K562 (cell line): ENCODE data around the gene LGR6. TPM values are rescaled to one million over a fixed set of nuclear protein-coding genes. Genes with fewer than 3 reads are reported as not detected.
A peak's percentile ranks its signal among the peaks of the same experiment; 100 is the strongest.

Experiments
- ATAC-seq: fragments of 200-7000 bp; cut with Tn5 transposase; 3 replicates; pipeline ENCODE4 v1.9.1; 2020; ENCODE audit warnings: moderate library complexity
- BruUV-seq: library from RNA; stranded (reverse); fragments of 400-500 nt; replicated peaks from 2 replicates; lab custom pipeline; 2021; lab: Mats Ljungman, UMichigan
- CTCF ChIA-PET: fragments of 300-600 bp; formaldehyde crosslinking; extraction: SDS; loops from one replicate; lab custom pipeline; 2021; ENCODE audit warnings: low intra/inter-chr PET ratio; lab: Yijun Ruan, JAX
- POLR2A ChIA-PET: fragments of 300-600, 350-650 bp; sonication (Branson Sonifier 250); formaldehyde crosslinking; extraction: SDS; loops from one replicate; lab custom pipeline; 2021; ENCODE audit warnings: antibody characterized with exemption, inconsistent platforms; lab: Yijun Ruan, JAX
- DNase-seq, 4 experiments: peaks; one replicate each; pipeline versions ENCODE4 v3.0.0 to v3.0.0-alpha.2; 2011 to 2018; ENCODE audit warnings: low spot score in 3 of 4, mixed read lengths in 3 of 4; ENCODE audit errors: extremely low read depth in 1 of 4
- FAIRE-seq: peaks from 2 replicates; lab custom pipeline; 2011; peaks lifted over from hg19 to GRCh38; lab: Jason Lieb, UNC
- H2AFZ ChIP-seq: 2 replicates; pipeline ENCODE4 v1.6.0; 2011; ENCODE audit warnings: low read depth, low read length, control low read depth, inconsistent platforms
- H3K27ac ChIP-seq: fragments of 200-600 bp; 3 replicates; pipeline ENCODE4 v1.8.0; 2011; ENCODE audit warnings: low read depth, mild to moderate bottlenecking, control low read depth, inconsistent platforms, low read length, moderate library complexity, mixed read lengths; ENCODE audit errors: extremely low read depth
- H3K27me3 ChIP-seq, 2 experiments: fragments of 300-600 bp in 1 of 2; 2 replicates in 1 of 2; 3 replicates in 1 of 2; pipeline versions ENCODE4 v1.6.0 to v1.8.0; 2011; ENCODE audit warnings: inconsistent platforms in 2 of 2, low read length in 2 of 2, mild to moderate bottlenecking in 1 of 2, mixed read lengths in 1 of 2, moderate library complexity in 1 of 2; ENCODE audit not compliant: control insufficient read depth in 2 of 2, insufficient read depth in 2 of 2
- H3K36me3 ChIP-seq: fragments of 300-600 bp; 3 replicates; pipeline ENCODE4 v1.8.0; 2011; ENCODE audit warnings: mild to moderate bottlenecking, low read length, inconsistent platforms; ENCODE audit not compliant: control insufficient read depth, insufficient read depth
- H3K4me1 ChIP-seq, 2 experiments: fragments of 200-600 bp in 1 of 2; replicated peaks in 1 of 2; 2 replicates in 1 of 2; 3 replicates in 1 of 2; pipeline versions ENCODE4 v1.5.1 to v1.8.0; 2011; ENCODE audit warnings: inconsistent platforms in 2 of 2, low read length in 2 of 2, mild to moderate bottlenecking in 1 of 2, mixed read lengths in 1 of 2, moderate library complexity in 1 of 2; ENCODE audit not compliant: control insufficient read depth in 2 of 2, insufficient read depth in 2 of 2
- H3K4me2 ChIP-seq: 2 replicates; pipeline ENCODE4 v1.6.1; 2011; ENCODE audit warnings: low read length, control low read depth, inconsistent platforms, mixed read lengths; ENCODE audit not compliant: insufficient read depth
- H3K4me3 ChIP-seq: fragments of 200-600 bp; sonication (generic), shearing (Covaris generic); 2 replicates; pipeline ENCODE4 v1.5.1; 2016; ENCODE audit warnings: control low read depth, inconsistent platforms
- H3K79me2 ChIP-seq: fragments of 200-600 bp; 3 replicates; pipeline ENCODE4 v1.8.0; 2011; ENCODE audit warnings: low read length, inconsistent platforms; ENCODE audit not compliant: control insufficient read depth, insufficient read depth
- H3K9ac ChIP-seq, 2 experiments: 2 replicates each; pipeline versions ENCODE4 v1.6.0 to v1.6.1; 2011; ENCODE audit warnings: low read depth in 2 of 2, low read length in 2 of 2, control low read depth in 1 of 2, inconsistent platforms in 1 of 2, mild to moderate bottlenecking in 1 of 2, mixed read lengths in 1 of 2; ENCODE audit not compliant: insufficient read depth in 1 of 2
- H3K9me1 ChIP-seq: one replicate; pipeline ENCODE4 v1.6.0; 2011; ENCODE audit warnings: inconsistent platforms, mild to moderate bottlenecking, low read length, moderate library complexity; ENCODE audit not compliant: control insufficient read depth, insufficient read depth
- H3K9me3 ChIP-seq: replicated peaks from 2 replicates; pipeline ENCODE4 v1.5.1; 2011; ENCODE audit warnings: low read depth, low read length, inconsistent platforms; ENCODE audit not compliant: control insufficient read depth, insufficient read depth
- H4K20me1 ChIP-seq: replicated peaks from 2 replicates; pipeline ENCODE4 v1.6.1; 2011; ENCODE audit warnings: low read length, inconsistent platforms, mixed read lengths; ENCODE audit not compliant: control insufficient read depth, insufficient read depth
- POLR2AphosphoS2 ChIP-seq: IDR thresholded peaks from 2 replicates; pipeline ENCODE4 v1.6.1; 2012; ENCODE audit warnings: low read length, improper control_type of control experiment
- POLR2G ChIP-seq: fragments of 200-400 bp; formaldehyde crosslinking; IDR thresholded peaks from 2 replicates; pipeline ENCODE4 v1.6.1; 2017; ENCODE audit warnings: low read depth, mild to moderate bottlenecking, antibody characterized with exemption, low read length, moderate library complexity
- ZBTB40 ChIP-seq, 2 experiments: fragments of 450-650 bp in 1 of 2; sonication (generic) in 1 of 2; formaldehyde crosslinking in 1 of 2; IDR thresholded peaks; 2 replicates each; pipeline versions ENCODE4 v1.7.1 to v1.9.0; 2016 to 2022; ENCODE audit warnings: inconsistent platforms in 1 of 2, mild to moderate bottlenecking in 1 of 2, missing genetic modification reagents in 1 of 2
- ZNF274 ChIP-seq: IDR thresholded peaks from 2 replicates; pipeline ENCODE4 v1.6.1; 2011; ENCODE audit warnings: low read depth, mild to moderate bottlenecking, low read length, moderate library complexity, borderline replicate concordance
- WGBS: fragments of 100-300 bp; shearing (Covaris generic); methylation state at CpG from one replicate; pipeline ENCODE4 v1.1.6; 2016; ENCODE audit warnings: low coverage, mixed read lengths; ENCODE audit not compliant: insufficient coverage; ENCODE audit errors: missing lambda C conversion rate; 5-methylcytosine and 5-hydroxymethylcytosine counted together
- in situ Hi-C: fragments of 300-500 bp; cut with MboI; formaldehyde crosslinking; loops from 4 replicates; pipeline ENCODE4 v1.15.0; 2018; ENCODE audit warnings: inconsistent platforms, mixed read lengths
- intact Hi-C: fragments of 100-400 bp; cut with micrococcal nuclease; formaldehyde crosslinking; loops from 2 replicates; pipeline ENCODE4 v1.14.2; 2022
- polyA plus RNA-seq, 8 experiments: library from polyadenylated mRNA; depleted of rRNA in 4 of 8; stranded (reverse) in 5 of 8; unstranded in 3 of 8; fragments of >200 nt; fragmentation: Nextera tagmentation in 2 of 8; fragmentation: Illumina TruSeq in 1 of 8; extraction: Ambion mirVana in 2 of 8; extraction: Trizol in 1 of 8; gene quantifications; 2 replicates each; pipeline versions ENCODE4 v1.2.1 to v1.2.3, GENCODE V29; 2011 to 2014; ENCODE audit warnings: inconsistent platforms in 1 of 8, missing spikeins in 1 of 8
- total RNA-seq, 7 experiments: library from RNA; depleted of rRNA in 6 of 7; stranded (reverse); fragments of >200 nt in 6 of 7; fragmentation: Illumina TruSeq in 2 of 7; extraction: Trizol in 2 of 7; gene quantifications; 2 replicates each; pipeline versions ENCODE4 v1.2.1 to v1.2.3, GENCODE V29; 2011 to 2021; ENCODE audit warnings: low replicate concordance in 1 of 7

LGR6 gene
- total and polyA plus RNA-seq, 9 of the 15 experiments (the other 6 are each of a cell fraction or from before 2014, with no cell fraction given): 0.01 to 0.54 (median 0.17) TPM; not detected in 1

GRCh38 chr1:202186327-202186726, 7.3 kb upstream of the LGR6 start:
- intact Hi-C loops: no loop called here

GRCh38 chr1:202187041-202187671, 6.4 kb upstream of the LGR6 start:
- intact Hi-C loops (no loop called here), in situ Hi-C loops (no loop called here)
- ATAC-seq: no peak
- FAIRE-seq: no peak
- Histone ChIP-seq H3K4me1 (peaks cover 2 to 18% of the 10 kb centered on the region in 2 experiments; a peak in 4 of 5 replicates), H4K20me1 (peaks cover 9% of the 10 kb centered on the region; the same call in 1 of the 2 replicates), H3K4me2 (no peak overlapping the region), H3K79me2 (no peaks in the 10 kb centered on the region), H3K9ac (no peak overlapping the region; a peak in 1 of 4 replicates), H3K27me3 (no peaks in the 10 kb centered on the region; a peak in 1 of 5 replicates), H2AFZ (no peak overlapping the region), H3K9me3 (no peaks in the 10 kb centered on the region), H3K27ac (no peak overlapping the region), H3K9me1 (peaks cover 7% of the 10 kb centered on the region), H3K4me3 (no peak overlapping the region), H3K36me3 (no peaks in the 10 kb centered on the region)
- POLR2A ChIA-PET: interaction anchor here (0.6 to 1.5 kb wide), 4 partner anchors 11 to 539 kb away, joined by 3 to 6 read pairs (median 3); no protein-coding TSS in a partner anchor
- DNase-seq: no peak
- CTCF ChIA-PET: no interaction called here
- no TSS peak for BruUV-seq
- WGBS: 28% methylated on average over 8 of the region's 8 CpGs
- TF ChIP-seq POLR2G: peak; percentile 65
- TF ChIP-seq ZBTB40 (IDR thresholded peaks at IDR 0.05): no peak
- TF ChIP-seq ZBTB40 (CRISPR knock-in tag; IDR thresholded peaks at IDR 0.05): no peak

More at GRCh38 chr1:202186327-202186726, 7.3 kb upstream of the LGR6 start:
- Histone ChIP-seq H3K36me3 (no peaks in the 10 kb centered on the region), H3K4me2 (no peak overlapping the region), H3K9me3 (no peaks in the 10 kb centered on the region), H3K4me1 (peaks cover 2 to 20% of the 10 kb centered on the region in 2 experiments; a peak in 4 of 5 replicates), H3K27me3 (no peaks in the 10 kb centered on the region; a peak in 1 of 5 replicates), H2AFZ (no peak overlapping the region), H4K20me1 (peaks cover 9% of the 10 kb centered on the region; the same call in 1 of the 2 replicates), H3K27ac (no peak overlapping the region), H3K9ac (peak overlapping the region in 1 of 2 experiments; percentile 39; a peak in 1 of 4 replicates), H3K4me3 (no peak overlapping the region), H3K79me2 (no peaks in the 10 kb centered on the region), H3K9me1 (peaks cover 8% of the 10 kb centered on the region)
- no peak for DNase-seq
- TF ChIP-seq POLR2AphosphoS2 (0 out of 2 replicates have a peak, but pooled peaks have one; percentile 56), ZNF274 (no peak), POLR2G (peak; percentile 68)
- POLR2A ChIA-PET: interaction anchor here (0.6 to 1.5 kb wide), 5 partner anchors 10 to 540 kb away, joined by 3 to 6 read pairs (median 3); no protein-coding TSS in a partner anchor
- FAIRE-seq: no peak
- CTCF ChIA-PET: no interaction called here
- no TSS peak for BruUV-seq
- ATAC-seq: no peak
- 15% methylated on average over 7 of the region's 7 CpGs for WGBS
- in situ Hi-C loops: no loop called here
